Right lobe of liver (tissue), 4 donors: ENCODE measurements around the gene SLC39A7.

Experiments used
- CTCF ChIP-seq, 4 donors: fragments of 200-600 bp in 3 of 4; fragments of 450-650 bp in 1 of 4; IDR thresholded peaks; one replicate each; pipeline versions ENCODE4 v1.5.1 to v1.8.0; 2016 to 2022; ENCODE audit warnings: antibody characterized with exemption in 4 of 4, mild to moderate bottlenecking in 2 of 4
- POLR2A ChIP-seq: fragments of 450-650 bp; IDR thresholded peaks from one replicate; pipeline ENCODE4 v1.6.1; 2017; ENCODE audit warnings: antibody characterized with exemption, mild to moderate bottlenecking
- donor health status: DM: no; HTN: no; CAD: no.
- donor health status: DM: no; HTN: no; CAD: no.
- donor health status: DM: no; HTN: yes; CAD: no.

GRCh38 chr6:33154349-33154748 is 46.3 kb upstream of the SLC39A7 start:
- TF ChIP-seq CTCF (IDR thresholded peaks at IDR 0.05) (no peak), POLR2A (no peak)
